Activated naive CD8-positive, alpha-beta T cell treated with anti-CD3 and anti-CD28 coated beads, Interleukin-2, amount 50 U/mL, for 16 hours (primary cell): ENCODE data around the gene TCEAL8.
"Not testable (repeated sequence)": the region's sequence is repeated elsewhere in the genome, so short reads cannot be mapped to it uniquely, and the experiment has no call there.

Experiments used
- DNase-seq: peaks from one replicate; pipeline ENCODE4 v3.0.0-alpha.2; 2020; ENCODE audit warnings: low read depth, low spot score

Gene TCEAL8, protein sequence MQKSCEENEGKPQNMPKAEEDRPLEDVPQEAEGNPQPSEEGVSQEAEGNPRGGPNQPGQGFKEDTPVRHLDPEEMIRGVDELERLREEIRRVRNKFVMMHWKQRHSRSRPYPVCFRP

GRCh38 chrX:103254921-103255493 lies at the start of gene TCEAL8:
Gene TCEAL8, minus strand, starts transcription at chrX:103255155. Its CDS starts 1,176 bp downstream, at chrX:103253979.
- DNase-seq, result peak; percentile 21

DNA sequence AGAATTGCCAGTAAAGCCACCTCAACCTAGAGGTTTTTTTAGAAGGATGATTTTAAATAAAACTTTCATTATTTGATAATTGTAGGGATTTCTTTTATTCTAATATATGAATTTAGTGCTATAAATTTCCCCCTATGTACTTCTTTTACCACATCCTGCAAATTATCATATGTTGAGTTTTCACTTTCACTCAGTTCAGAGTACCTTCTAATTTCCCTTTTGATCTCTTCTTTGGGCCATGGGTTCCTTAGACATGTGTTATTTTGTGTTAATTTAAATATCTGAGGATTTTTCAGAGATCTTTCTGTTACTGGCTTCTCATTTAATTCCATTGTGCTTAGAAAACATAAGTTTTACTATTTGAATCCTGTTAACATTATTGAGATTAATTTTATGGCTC lies 49.8 kb upstream of the TCEAL8 start:
- no peak for DNase-seq

GRCh38 chrX:103293118-103293517 lies 38.2 kb upstream of the TCEAL8 start:
- DNase-seq, result no peak

- DNase-seq, result no peak
Measured at GRCh38 chrX:103279624-103280023, 24.7 kb upstream of the TCEAL8 start.

GRCh38 chrX:103276581-103277002 lies 21.6 kb upstream of the TCEAL8 start, which contains the start of gene TCEAL5:
Gene TCEAL5, minus strand, starts transcription at chrX:103276750. Its CDS starts 2,187 bp downstream, at chrX:103274563.
- DNase-seq, result no peak

DNA sequence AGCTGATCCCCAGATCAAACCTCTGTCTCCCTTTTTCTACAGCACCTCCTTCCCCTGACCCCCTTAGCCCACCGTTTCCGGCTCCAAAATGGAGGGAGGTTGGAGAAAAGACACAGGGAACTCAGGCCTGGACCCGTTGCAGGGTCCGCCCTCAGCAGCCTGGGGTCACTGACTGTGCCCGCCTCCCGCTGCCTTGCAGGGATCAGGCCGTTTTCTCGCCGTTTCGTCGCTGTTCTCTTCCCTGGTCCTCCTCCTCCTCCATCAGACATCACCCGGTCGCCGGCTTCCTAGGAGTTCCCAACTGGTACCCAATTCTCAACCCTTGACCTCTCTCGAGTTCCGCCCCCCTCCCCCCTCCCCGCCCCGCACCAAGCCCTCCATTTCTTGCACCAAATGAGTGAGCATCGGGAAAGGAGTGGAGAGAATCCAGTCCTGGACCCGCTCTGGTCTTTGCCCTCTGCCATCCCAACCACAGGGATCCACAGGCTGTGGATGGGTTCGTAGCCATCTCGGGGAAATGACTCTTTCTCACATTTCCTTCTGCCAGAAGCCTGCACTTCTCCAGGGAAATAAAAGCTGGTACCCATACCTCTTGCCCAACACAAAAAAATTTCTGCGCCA lies 21.1 kb upstream of the TCEAL8 start:
- DNase-seq, result no peak

DNA sequence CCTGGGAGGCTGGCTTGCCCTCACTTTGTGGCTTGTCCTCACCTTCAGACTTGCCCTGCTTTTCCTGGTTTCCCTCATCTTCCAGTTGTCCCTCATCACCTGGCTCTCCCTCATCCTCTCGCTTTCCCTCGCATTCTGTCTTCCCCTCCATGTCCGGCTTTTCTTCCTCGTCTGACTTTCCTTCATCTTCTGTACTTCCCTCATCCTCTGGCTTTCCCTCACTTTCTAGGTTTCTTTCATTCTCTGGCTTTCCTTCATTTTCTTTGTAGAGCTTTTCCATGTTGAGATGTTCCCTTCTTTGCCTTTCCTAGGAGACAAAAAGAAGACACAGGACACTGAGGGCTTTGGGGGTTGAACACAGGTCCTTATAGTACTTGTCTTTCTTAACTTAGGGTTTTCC lies 19.3 kb upstream of the TCEAL8 start:
- no peak for DNase-seq

GRCh38 chrX:103258275-103258674 lies 3.3 kb upstream of the TCEAL8 start:
- no peak for DNase-seq

DNA sequence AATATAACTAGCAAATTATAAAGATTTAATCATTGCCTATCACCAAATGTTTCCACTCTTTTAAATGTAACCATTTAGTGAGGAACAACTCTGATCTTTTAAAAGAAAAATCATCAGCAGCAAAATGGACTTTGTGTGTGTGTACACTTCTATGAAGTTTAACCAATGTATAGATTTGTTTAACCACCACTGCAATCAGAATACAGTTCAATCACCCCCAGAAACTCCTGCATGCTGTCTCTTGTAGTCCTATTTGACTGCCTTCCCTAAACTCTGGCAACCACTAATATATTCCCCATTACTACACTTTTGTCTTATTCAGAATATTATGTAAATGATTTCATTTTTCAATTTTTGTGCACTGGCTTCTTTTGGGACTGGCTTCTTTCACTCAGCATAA lies 1.7 kb upstream of the TCEAL8 start:
- DNase-seq, result no peak

- no peak for DNase-seq
Measured at GRCh38 chrX:103254171-103254824, 657 bp downstream of the TCEAL8 start.

DNA sequence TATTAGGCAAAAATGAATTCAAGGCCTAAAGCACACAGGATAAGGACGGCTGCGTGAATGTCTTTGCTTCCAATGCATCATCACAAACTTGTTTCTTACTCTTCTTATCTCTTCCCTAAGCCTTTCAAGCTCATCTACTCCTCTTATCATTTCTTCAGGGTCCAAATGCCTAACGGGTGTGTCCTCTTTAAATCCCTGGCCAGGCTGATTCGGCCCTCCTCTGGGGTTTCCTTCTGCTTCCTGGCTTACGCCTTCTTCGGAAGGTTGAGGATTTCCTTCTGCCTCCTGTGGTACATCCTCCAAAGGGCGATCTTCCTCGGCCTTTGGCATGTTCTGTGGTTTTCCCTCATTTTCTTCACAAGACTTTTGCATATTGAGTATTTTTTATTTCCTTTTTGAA lies 1.3 kb downstream of the TCEAL8 start:
- no peak for DNase-seq

DNA sequence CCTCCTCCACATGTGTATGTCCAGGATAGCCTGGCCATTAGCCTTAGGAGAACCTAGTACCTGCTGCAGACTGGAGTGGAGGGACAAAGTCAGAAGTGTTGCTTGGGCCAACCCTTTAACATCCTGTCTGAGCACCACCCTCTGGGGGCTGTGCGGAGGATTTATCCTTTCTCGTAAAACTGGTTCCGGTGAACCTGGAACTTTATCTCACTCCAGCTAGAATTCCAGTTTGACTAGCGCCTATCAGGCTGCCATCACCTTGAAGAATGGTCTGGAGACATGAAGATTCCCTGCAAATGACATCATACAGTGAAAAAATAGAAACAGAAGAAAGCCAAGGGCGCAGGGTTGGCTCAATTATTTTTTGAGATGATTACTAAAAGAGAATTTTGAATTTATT lies 4.0 kb downstream of the TCEAL8 start:
- no peak for DNase-seq

DNA sequence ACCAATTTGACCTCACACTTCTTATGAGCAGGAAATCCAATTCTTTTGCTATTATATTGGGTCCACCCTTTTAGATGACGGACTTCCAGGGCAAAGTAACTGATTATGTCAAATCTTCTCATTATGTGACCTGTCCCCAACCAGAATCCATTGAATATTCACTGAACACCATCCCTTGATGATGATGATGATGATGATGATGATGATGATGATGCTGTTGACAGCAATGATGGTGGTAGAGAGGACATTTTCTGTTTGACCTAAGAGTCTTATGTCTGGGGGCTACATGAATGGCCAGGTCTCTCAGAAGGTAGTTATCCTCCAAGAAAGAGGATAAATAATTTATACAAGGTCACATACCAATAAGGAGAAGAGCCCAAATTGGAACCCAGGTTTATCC lies 5.2 kb downstream of the TCEAL8 start:
- no peak for DNase-seq

- no peak for DNase-seq
Measured at GRCh38 chrX:103248553-103248952, 6.4 kb downstream of the TCEAL8 start.

- DNase-seq, result no peak
Measured at GRCh38 chrX:103240155-103240554, 14.8 kb downstream of the TCEAL8 start.

GRCh38 chrX:103236296-103236695 lies 18.7 kb downstream of the TCEAL8 start:
- DNase-seq, result no peak

- not testable (repeated sequence) for DNase-seq
Measured at GRCh38 chrX:103235608-103236007, 19.3 kb downstream of the TCEAL8 start.

- DNase-seq, result no peak
Measured at GRCh38 chrX:103234869-103235268, 20.1 kb downstream of the TCEAL8 start.

DNA sequence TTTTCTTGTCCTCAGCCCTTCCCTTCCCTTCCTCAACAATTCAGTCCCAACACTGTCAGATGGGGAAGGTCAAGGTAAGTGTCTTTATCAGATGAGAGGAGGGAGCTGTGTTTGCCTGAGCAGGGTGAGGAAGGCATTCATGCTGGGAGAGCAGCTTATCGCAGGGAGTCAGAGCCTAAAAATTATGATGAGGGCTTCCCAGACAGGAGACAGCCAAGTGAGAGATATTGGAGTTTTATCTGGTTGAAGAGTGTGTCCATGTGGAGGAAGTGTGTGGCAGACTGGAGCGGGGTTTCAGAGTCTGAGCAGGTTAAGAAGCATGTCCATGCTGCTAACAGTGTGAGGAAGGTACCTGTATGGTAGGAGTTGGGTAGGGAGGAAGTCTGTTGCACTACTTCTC lies 21.7 kb downstream of the TCEAL8 start:
- DNase-seq, result no peak

- not testable (repeated sequence) for DNase-seq
Measured at GRCh38 chrX:103225918-103226317, 29.0 kb downstream of the TCEAL8 start.

DNA sequence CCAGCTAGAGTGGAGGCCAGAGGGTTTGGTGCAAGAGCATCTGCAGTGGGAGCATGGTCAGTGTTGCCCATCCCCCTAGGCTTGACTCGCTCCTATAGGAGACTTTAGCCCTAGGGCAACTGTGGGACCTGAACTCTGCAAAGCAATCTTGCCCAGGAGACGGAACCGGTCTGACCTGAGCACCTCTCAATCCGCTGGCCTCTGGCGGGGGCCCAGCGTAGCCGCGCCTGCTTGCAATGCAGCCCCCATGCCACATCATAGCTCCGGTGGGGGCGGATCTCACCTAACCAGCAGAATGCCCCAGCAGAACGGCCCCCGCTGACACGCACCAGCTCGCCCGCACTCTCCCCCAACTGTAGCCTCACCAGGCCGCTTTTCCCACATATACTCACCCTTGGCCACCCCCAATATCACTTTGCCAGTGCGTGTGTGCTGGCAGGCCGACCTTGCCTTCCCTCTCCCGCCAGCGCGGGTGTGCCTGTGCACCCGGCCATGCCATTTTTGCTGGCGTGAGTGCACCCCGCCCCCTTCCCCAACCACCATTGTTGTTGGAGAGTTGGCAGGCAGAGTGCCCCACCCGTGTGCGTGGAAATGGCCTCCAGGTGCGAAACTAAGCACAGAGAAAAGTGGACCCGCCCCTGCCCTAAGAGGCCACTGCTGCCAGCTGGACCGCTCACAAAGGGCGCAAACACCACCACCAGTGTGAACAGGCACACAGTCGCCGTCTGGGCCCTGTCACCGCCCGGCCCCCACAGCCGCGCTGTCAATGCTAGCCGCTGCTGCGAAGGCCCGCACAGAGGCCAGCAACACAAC lies 34.2 kb downstream of the TCEAL8 start:
- no peak for DNase-seq

DNA sequence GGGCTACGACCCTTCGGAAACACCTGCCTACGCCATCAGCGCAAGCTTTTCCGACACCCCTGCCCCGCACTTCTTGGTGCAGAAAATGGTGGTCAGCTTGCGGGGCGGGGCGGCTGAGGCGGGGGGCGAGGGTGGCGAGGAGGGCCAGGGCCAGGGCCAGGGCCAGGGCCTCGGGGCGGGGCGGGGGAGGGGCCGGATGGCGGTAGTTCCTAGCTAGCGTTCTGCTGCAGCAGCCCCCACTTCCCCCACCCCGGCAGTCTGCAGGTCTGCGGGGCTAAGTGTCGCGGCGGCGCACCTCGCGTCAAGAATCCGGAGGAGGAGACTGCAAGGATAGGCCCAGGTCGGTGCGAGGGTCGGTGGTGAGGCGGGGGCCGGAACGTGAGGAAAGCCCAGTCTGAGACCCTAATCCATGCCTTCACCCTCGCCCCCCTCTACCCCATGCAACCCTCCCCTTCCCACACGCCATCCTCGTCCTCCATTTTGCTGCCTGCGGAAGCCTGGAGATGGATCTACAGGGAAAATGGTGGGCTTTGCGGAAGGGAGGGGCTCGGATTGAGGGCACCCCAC lies 39.4 kb downstream of the TCEAL8 start:
- peak; percentile 11 for DNase-seq
